ENCODE data around the gene TRAF3IP1.

TRAF3IP1 gene

GRCh38 chr2:238325694-238326093 lies 5.4 kb downstream of the TRAF3IP1 start:
- TF ChIP-seq SIN3A (IDR thresholded peaks at IDR 0.05; ENCODE audit: borderline replicate concordance, insufficient read depth, low read length): no peak
- no peak for TF ChIP-seq TAF1 (IDR thresholded peaks at IDR 0.05; ENCODE audit: borderline replicate concordance, insufficient read depth, low read length)
- no peak for TF ChIP-seq FOXP2 (optimal IDR thresholded peaks at IDR 0.05; ENCODE audit: borderline replicate concordance, extremely low read depth, extremely low read length, insufficient read depth)
- TF ChIP-seq REST (IDR thresholded peaks at IDR 0.05; ENCODE audit: insufficient read depth in 1 of 2, low read depth in 2 of 2, low read length in 2 of 2): no peak
- no peak for TF ChIP-seq POLR2AphosphoS5 (IDR thresholded peaks at IDR 0.05; ENCODE audit: low read depth, low read length)

GRCh38 chr2:238326801-238327365 lies 6.6 kb downstream of the TRAF3IP1 start:
- no peak for TF ChIP-seq SIN3A (IDR thresholded peaks at IDR 0.05; ENCODE audit: borderline replicate concordance, insufficient read depth, low read length)
- TF ChIP-seq FOXP2 (optimal IDR thresholded peaks at IDR 0.05; ENCODE audit: borderline replicate concordance, extremely low read depth, extremely low read length, insufficient read depth): no peak
- TF ChIP-seq POLR2AphosphoS5 (IDR thresholded peaks at IDR 0.05; ENCODE audit: low read depth, low read length): no peak
- TF ChIP-seq TAF1 (IDR thresholded peaks at IDR 0.05; ENCODE audit: borderline replicate concordance, insufficient read depth, low read length): no peak
- no peak for TF ChIP-seq REST (IDR thresholded peaks at IDR 0.05; ENCODE audit: insufficient read depth in 1 of 2, low read depth in 2 of 2, low read length in 2 of 2)

- TF ChIP-seq FOXP2 (optimal IDR thresholded peaks at IDR 0.05; ENCODE audit: borderline replicate concordance, extremely low read depth, extremely low read length, insufficient read depth): no peak
- no peak for TF ChIP-seq POLR2AphosphoS5 (IDR thresholded peaks at IDR 0.05; ENCODE audit: low read depth, low read length)
- no peak for TF ChIP-seq TAF1 (IDR thresholded peaks at IDR 0.05; ENCODE audit: borderline replicate concordance, insufficient read depth, low read length)
- TF ChIP-seq REST (IDR thresholded peaks at IDR 0.05; ENCODE audit: insufficient read depth in 1 of 2, low read depth in 2 of 2, low read length in 2 of 2): no peak
- no peak for TF ChIP-seq SIN3A (IDR thresholded peaks at IDR 0.05; ENCODE audit: borderline replicate concordance, insufficient read depth, low read length)
Measured at GRCh38 chr2:238327751-238328150, 7.4 kb downstream of the TRAF3IP1 start.

GRCh38 chr2:238330391-238330790 lies 10.1 kb downstream of the TRAF3IP1 start:
- no peak for TF ChIP-seq SIN3A (IDR thresholded peaks at IDR 0.05; ENCODE audit: borderline replicate concordance, insufficient read depth, low read length)
- no peak for TF ChIP-seq REST (IDR thresholded peaks at IDR 0.05; ENCODE audit: insufficient read depth in 1 of 2, low read depth in 2 of 2, low read length in 2 of 2)
- no peak for TF ChIP-seq POLR2AphosphoS5 (IDR thresholded peaks at IDR 0.05; ENCODE audit: low read depth, low read length)
- no peak for TF ChIP-seq FOXP2 (optimal IDR thresholded peaks at IDR 0.05; ENCODE audit: borderline replicate concordance, extremely low read depth, extremely low read length, insufficient read depth)

- TF ChIP-seq SIN3A (IDR thresholded peaks at IDR 0.05; ENCODE audit: borderline replicate concordance, insufficient read depth, low read length) (no peak), REST (IDR thresholded peaks at IDR 0.05; ENCODE audit: insufficient read depth in 1 of 2, low read depth in 2 of 2, low read length in 2 of 2) (no peak), TAF1 (IDR thresholded peaks at IDR 0.05; ENCODE audit: borderline replicate concordance, insufficient read depth, low read length) (no peak), POLR2AphosphoS5 (IDR thresholded peaks at IDR 0.05; ENCODE audit: low read depth, low read length) (no peak), FOXP2 (optimal IDR thresholded peaks at IDR 0.05; ENCODE audit: borderline replicate concordance, extremely low read depth, extremely low read length, insufficient read depth) (no peak)
Measured at GRCh38 chr2:238331916-238332315, 11.6 kb downstream of the TRAF3IP1 start.

Data from PFSK-1 (cell line).